GM21576 (cell line): ENCODE results near the gene ENPP1.

Experiments used
- ATAC-seq: cut with Tn5 transposase; IDR thresholded peaks from one replicate; pipeline ENCODE4 v1.9.1; 2021; ENCODE audit warnings: mild to moderate bottlenecking, moderate library complexity; ENCODE audit not compliant: unreplicated experiment

Gene ENPP1

DNA sequence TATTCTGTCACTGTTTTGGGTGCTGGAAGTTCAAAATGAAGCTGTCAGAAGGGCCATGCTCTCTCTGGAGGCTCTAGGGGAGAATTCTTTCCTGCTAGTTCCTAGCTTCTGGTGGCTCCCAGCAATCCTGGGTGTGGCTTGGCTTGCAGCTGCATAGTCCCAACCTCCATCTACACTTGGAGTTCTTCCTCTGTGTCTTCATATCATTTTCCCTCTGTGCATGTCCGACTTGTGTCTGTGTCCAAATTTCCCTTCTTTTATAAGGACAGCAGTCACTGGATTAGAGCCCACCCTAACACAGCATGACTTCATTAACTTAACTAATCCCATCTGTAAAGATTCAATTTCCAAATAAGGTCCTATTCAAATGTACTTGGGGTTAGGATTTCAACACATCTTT, 23.3 kb upstream of the ENPP1 start:
- no peak for ATAC-seq

DNA sequence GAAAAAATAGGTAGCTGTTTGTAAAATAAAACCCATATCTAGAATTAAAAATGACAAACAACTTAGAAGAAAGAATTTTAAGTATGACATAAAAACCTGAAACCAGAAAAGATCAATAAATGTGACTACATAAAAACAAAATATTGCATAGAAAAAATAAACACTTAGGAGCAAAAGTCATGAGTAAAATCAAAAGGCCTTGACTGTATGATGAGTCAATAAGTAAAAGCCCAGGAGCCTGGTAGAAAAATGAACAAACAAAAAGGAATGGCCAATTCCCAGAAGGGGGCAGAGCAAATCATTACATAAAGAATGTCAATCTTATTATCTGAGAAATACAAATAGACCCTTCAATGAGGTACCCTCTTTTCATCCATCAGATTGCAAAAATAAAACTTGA, 20.7 kb upstream of the ENPP1 start:
- ATAC-seq, result no peak

DNA sequence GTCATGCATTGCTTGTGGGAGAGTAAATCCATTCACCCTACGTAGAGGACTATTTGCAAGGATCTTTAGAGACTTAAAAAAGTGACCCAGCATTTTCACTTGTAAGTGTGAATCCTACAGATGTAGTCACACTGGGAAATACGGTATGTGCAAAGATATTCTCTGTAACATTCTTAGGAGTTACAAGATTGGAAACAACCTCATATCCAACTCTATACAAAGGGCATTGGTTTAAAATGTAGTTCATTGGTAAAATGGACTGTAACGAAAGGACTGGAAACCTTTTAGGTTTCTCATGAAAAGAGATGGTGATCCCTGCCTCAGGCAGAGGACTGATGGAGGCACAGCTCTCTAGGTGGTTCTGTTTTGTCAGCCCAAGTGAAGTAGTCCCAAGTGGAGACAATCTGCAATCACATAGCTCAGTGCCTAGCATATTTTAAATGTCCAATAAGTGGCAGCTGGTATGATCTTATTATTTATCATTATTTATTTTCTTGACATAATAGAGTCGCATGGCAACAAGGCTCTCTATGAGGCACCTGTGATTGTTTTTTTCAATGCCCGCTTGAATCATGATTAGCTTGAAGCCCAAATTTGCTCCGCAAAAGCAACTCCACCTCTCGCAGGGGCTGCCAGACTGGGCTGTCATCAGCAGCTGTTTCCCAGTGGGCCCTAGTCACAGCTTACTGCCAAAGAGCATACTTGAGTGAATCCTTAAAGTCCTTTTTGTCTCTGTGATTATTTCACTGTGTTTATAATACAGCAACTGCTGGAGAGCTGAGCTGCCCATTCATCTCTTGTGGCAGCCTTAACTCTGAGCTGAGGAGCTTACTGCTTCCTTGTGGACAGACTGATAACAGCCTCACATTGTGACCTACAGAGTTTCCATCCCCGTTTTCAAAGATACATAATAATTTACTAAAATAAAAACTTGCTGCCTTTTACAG, 19.8 kb upstream of the ENPP1 start:
- no peak for ATAC-seq

DNA sequence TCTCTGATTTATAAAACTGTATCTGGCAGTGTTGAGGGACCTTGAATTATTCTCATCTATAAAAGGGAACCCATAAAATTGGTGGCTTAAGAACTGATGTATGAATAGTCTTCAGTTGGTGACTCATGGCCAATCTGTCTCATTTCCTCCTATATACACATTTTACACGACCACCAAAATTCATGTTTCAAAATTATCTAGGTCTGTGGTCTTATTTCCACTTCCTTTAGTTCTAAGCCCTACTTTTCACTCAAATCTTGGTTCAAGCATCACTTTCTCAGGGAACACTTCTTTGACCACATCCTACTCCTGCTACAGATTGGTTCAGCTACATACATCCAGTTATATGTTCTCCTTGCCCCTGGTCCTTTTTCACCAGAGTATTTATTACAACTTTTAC, 18.6 kb upstream of the ENPP1 start:
- no peak for ATAC-seq

DNA sequence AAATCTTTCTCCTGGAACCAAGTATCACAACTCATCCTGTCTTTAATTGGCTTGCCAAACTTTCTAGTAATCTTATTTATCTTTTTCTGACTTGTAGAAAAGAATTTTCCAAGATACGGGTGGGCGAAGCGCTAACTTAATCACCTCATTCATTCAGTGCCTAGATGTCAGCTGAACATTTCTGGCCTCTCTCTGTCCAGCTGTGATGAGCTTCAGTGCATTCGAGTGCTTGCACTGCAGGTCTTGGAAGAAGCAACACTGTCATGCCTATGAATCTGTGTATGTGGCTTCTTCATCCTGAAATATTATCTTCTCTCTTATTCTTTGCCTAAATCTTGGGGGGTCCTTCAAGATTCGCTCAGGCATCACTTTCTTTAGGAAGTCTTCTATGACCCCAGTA, 16.3 kb upstream of the ENPP1 start:
- no peak for ATAC-seq

DNA sequence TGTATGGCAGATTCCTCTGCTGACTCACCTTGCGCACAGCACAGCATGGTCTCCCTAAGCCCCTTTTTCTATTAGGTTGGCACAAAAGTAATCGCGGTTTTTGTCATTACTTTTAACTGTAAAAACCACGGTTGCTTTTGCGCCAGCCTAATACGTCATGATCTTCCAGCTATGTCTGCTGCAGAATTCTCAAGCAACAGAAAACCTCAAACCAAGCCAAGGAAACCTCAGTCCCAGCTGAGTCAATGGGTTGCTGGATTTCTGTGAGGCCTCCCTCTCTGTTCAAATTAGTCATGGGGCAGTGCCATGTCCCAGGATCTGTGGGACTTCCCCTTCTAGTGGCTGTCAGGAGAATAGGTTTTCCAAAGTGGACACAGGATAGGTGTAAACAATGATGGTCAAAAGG, 15.7 kb upstream of the ENPP1 start:
- no peak for ATAC-seq

DNA sequence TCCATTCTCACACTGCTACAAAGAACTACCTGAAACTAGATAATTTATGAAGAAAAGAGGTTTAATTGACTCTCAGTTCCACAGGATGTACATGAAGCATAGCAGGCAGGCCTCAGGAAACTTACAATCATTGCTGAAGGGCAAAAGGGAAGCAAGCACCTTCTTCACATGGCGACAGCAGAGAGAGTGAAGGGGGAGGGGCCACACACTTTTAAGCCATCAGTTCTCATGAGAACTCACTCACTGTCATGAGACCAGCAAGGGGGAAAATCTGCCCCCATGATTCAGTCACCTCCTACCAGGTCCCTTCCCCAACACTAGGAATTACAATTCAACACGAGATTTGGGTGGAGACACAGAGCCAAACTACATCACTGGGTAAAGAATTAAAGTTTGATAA, 12.5 kb upstream of the ENPP1 start:
- no peak for ATAC-seq

DNA sequence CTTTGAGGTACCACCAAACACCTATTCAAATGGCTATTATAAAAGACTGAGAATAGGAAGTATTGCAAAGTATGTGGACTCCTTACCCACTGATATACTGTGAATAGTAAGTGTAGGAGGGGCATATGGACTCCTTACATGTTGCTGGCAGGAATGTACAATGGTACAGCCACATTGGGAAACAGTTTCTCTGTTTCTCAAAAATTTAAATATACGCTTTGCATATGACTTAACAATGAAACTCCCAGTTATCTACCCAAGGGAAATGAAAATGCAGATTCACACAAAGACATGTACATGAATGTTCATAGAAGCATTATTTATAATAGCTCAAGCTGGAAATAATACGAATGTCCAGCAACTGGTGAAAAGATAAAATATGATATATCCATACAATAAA, 5.5 kb upstream of the ENPP1 start:
- ATAC-seq, result no peak

DNA sequence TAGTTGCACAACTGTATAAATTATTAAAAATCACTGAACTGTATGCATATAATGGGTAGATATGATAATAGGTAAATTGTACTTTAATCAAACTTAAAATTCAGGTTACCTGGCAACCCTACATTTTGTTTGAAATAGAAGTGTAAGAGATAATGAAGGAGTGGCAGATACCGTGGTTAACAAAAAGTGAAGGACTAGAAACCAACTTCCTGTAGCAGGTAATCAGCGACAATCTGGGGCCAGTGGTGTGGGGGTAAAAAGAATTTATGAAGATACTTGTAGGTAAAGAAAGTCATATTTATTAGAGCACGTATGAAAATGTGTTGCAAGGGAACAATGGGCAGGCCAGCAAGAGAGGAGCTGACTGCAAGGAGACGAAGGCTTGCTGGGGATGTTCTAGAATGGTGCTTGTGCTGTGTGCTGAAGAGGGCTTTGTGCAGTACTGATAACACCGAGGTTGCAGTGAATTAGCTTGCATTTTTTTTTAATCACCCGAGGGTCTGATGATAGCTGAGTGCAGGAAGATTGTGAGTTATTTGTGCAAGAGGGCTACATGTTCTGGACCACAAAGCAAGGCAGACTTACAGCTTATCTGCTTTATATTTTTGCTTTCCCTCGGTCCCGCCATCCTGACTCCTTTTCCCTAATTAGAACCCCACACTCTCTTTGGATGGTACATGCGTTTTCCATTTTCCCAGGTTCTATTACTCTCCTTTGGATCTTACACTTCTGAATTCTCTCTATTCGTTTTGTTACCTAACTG, 4.6 kb upstream of the ENPP1 start:
- no peak for ATAC-seq

DNA sequence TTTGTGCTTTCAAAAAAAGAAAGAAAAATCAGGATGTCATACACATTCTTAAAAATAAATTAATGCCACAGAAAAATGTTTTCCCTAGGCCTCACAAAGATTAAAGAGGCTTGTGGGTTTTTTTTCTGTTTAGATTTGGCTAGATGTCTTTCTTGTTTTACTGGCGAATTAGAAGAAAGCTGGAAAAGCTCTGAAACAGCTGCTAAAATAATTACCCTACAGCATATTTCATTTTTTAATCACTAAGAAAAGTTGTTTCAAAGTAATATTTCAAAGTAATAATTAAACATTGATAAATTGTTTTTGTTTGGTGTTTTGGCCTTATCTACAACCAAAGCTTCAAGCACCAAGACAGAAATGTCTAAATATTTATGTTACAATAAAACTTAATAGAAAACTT, 3.7 kb upstream of the ENPP1 start:
- ATAC-seq, result no peak

DNA sequence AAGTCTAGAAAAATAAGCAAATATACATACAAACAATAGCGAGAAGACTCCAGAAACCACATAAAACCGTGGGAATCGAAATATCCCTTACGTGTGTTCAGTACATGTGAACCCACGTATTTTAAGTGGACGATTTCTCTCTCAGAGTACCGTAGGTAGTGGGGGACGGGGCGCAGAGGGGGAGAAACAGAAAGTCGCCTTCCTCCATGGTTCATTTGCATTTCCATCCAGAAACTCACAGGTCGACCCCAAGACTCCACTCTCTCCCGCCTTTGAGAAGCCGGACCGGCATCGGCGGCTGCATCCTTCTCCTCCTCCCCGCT, 538 bp upstream of the ENPP1 start:
- no peak for ATAC-seq

DNA sequence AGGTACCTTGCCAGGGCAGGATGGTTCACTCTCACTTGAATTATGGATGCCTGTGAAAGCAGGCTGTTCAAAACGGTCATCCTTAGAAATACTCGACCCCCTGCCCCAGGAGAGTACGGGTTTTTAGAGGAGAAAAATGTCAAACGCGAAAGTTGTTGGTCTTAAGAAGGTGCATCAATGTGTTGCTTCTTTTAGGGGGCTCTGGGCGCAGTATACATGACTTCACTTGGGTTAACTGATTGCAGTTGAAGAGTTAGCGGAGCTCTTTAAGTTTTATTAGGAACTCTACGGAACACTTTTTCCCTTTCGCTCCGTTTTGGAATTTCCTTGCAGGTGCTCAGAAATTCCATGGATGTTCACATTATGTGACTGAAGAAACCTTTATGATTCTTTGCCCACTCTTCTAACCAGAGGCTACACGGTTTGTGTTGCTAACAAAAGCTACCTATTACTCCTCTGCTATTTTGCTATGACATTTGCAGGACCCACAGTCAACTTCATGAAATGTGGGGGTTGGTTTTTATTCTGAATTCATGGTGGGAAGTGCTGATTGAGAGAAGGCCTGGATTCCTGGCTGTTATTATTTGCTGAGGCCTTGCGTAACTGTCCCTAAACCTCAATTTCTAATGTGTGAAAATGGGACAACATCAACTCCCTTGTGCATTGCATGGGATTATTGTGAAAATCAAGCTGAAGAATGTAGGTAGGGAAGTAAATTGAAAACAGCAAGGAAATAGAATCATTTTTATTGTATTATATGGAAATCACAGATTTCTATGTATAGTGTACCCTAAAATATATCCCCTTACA, 845 bp downstream of the ENPP1 start:
- ATAC-seq, result no peak

DNA sequence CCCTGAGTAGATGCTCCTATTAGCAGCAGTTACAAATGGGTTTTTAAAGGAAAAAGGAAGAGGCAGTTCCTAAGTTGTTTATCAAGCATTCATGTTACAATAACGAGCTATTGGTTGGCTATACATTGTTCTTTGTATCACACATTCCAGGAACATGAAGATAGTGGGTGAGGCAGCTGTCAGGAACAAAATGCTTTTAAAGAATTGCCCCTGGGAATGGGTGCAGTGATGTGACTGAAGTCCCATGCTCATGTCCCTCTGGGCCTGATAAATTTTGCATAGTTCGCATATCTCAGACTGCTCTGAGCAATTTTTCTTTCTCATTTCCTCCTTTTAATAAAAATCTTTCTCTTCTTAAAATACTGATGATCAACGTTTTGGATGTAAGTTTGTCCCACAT, 3.7 kb downstream of the ENPP1 start:
- ATAC-seq, result no peak

DNA sequence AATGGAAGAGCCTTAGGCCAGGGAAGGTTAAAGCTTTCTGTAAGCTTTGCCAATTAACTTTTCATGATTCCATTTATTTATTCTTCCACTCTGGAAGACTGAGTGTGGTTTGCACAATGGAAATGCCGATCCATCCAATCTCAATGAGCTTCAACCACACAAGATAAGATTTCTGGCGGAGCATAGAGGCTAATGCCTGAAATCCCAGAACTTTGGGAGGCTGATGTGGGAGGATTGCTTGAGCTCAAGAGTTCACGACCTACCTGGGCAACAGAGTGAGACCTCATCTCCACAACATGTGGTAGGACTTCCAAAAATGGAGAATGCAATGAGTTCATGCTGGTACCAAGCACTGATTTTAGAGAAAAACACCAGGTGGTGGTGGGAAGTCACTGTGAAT, 6.2 kb downstream of the ENPP1 start:
- no peak for ATAC-seq

DNA sequence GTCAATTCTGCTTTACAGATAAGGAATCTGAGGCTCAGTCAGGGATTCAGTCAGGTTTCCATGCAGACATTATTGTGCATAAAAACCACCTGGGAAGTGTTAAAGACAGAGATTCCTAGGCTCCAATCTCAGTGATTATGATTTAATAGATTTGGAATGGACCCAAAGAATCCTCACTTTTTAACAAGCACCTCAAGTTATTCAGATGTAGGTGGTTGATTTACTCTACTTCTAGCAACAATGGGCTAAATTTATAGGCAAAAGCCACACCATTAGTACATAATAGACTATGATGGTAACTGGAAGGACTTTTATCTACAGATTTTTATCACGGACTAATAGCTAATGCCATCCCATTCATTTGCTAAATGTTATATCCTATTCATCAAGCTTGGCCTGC, 9.0 kb downstream of the ENPP1 start:
- ATAC-seq, result no peak

DNA sequence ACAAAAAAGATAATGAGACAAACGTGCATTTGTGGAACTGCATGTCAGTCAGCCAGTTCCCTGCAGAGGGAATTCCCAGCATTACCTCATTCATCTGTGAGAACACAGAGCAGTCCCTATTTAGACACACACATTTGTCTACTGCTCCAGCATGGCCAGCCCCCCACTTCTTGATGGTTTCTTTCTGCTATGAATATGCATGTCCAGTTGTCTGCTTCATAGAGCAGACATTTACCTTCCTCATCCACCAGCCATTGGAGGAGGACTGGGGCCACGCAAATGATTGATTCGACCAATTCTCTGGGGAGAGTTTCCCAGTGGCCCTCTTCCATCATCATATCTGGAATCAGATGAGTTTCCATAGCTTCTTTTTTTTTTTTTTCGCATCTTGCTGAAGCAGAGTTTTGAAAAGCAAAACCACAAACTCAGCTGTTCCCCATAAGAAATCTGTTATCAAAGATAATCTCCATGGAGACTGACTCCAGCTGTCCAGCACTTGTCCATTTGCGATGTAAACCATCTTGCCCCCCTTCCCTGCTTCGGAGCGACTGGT, 11.8 kb downstream of the ENPP1 start:
- no peak for ATAC-seq

DNA sequence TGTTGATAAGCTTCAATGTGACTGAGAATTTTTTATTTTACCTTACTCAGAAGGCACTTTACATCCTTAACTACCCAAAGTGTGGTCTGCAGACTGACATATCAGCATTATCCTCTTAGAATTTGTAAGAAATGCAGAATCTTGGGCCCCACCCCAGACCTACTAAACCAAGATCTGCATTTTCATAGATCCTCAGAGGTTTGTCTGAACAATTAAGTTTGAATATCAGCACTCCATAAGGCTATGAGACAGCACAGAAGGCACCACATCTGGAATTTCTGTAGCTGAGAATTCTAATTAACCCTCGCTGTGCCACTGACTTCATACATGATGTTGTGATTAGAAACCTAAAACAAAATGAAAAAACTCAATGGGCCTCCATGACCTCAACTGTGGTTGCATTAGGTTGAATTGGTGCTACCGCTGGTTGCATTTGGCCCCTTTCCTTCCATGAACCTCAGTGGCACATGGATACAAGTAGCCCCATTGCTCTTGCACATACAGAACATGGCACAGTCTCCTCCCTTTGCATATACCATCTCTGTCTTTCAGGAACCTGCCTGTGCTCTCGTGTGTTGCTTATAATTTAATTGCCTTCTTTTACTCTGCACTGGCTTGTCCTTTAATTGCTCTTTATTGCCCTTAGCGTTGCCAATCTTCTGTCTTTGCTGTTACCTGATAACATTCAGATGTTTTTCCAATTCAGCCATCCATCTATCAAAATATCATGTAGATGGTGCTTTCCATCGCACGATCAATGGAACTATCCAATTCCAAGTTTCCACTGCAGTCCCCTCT, 13.4 kb downstream of the ENPP1 start:
- ATAC-seq, result no peak

DNA sequence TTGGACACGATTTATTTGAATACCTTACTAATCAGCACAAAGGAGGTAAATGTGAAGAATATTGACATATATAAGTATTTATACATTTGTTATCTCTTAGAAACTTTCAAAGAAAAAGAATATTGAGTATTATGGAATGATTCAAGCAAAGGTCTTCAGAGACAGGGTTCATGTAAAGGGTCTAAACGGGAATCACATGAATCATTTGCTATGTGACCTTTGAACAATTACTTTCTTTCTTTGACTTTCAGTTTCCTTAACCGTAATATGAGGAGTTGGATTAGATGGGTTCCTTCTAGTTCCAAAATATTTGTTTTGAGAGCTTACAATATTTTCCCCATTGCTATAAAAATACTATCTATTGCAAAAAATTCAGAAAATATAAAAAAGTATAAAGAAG, 14.3 kb downstream of the ENPP1 start:
- no peak for ATAC-seq

DNA sequence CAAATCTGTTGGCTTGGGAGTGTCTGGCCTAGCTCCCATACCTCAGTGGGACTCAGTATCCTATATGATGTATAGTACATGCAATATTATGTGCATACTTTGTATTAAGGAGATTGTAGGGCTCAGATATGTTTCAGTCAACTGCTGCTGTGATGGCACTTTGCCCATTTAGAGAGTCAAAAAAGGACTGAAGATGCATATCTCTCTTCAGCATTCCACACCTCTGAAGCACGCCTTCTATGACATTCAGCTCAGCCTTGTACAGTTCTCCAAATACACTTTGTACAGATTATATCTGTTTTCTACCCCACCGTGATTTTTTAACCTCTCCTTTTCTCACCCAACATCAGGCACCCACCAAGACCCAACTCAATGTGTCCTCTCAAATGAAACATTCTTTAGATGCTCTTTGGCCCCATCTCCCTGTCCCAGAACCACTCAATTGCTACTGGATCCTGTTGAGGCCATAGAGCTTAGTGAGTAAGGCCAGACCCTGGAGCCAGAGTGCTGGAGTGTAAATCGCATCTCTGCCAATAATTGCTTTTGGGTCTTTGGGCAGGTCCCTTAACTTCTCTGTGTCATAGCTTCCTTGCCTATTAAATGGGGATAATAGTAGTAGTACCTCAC, 15.6 kb downstream of the ENPP1 start:
- ATAC-seq, result no peak

DNA sequence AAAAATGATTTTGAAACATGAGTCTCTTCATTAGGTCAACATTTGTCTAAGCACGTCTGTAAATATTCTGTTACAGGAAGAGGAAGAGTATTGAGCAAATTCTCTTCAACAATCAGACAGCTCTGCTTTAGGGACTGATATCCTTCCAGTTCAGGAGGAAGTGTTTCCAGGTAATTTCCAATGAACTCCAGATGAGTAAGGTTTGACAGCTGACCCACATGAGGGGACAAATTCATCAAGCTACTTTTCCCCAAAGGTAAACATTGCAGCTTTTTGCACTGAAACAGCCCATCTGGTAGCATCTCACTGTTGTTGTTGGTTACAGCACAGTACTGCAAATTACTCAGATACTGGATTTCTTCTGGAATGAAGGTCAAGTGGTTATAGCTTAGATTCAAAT, 18.1 kb downstream of the ENPP1 start:
- no peak for ATAC-seq
